Astrocyte of the hippocampus (primary cell): ENCODE results near the gene RPL26.
"Not testable (repeated sequence)": the region's sequence is repeated elsewhere in the genome, so short reads cannot be mapped to it uniquely, and the experiment has no call there.

Experiments used
- DNase-seq: peaks from one replicate; pipeline ENCODE4 v3.0.0; 2011; ENCODE audit warnings: low read depth, low spot score

Gene RPL26

GRCh38 chr17:8366231-8366630 is 16.8 kb downstream of the RPL26 start:
- DNase-seq: peak; percentile 69

DNA sequence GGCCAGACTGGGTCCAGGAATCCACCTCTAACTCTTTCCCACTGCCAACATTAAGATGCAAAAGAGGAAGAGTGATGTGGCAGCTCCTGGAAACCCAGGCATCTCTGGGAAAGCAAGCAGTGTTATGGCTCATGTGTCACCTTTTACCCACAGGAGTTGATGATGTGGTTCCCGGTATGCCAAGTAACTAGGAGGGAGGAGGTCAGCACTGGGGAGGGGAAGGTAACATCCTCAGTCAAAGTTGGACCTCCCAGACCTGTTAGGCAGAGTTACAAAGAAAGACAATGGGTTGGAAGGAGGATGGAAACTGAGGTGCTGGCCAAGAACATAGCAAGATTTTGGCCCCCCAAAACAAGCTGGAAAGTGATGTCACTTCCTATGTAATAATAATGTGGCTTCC is 17.9 kb downstream of the RPL26 start:
- peak; percentile 69 for DNase-seq

GRCh38 chr17:8362651-8363332 is 20.2 kb downstream of the RPL26 start:
- peak; percentile 59 for DNase-seq

GRCh38 chr17:8360751-8361150 is 22.2 kb downstream of the RPL26 start:
- DNase-seq: peak; percentile 34

DNA sequence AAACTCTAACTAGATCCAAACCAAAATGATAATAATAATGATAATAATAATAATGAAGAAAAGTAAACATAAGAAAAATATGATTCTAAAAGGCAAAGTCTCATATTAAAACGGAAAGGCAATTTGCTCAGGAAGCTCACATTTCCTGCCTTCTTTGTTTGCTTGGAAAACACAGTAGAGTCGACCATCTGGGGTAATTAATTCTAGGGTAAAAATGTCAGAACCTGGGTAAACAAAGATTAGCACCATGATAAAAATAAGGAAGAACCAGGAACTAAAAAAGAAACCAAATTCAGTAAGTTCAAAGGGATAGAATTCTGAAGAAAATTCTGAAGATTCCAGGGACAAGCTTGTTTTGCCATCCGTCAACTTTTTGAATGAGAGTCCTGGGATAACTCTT is 22.7 kb downstream of the RPL26 start:
- no peak for DNase-seq

DNA sequence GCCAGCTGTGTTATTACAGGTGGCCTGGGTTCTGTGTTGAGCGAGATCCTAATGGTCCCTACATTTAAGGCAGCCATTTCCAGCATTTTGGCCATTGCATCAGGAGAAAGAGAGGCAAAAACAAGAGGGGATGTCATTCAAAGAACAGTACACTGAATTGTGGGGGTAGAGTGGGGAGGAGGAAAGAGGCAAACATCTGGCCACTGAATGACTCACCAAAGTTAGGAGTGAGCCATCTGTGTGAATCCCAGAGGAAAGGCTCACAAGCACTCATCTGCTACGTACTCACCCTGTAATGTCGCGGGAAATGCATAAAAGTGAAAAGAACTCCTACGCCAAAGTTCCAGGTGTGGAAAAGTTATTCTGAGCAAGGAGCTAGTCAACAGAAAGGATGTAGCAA is 23.2 kb downstream of the RPL26 start:
- DNase-seq: peak; percentile 29

DNA sequence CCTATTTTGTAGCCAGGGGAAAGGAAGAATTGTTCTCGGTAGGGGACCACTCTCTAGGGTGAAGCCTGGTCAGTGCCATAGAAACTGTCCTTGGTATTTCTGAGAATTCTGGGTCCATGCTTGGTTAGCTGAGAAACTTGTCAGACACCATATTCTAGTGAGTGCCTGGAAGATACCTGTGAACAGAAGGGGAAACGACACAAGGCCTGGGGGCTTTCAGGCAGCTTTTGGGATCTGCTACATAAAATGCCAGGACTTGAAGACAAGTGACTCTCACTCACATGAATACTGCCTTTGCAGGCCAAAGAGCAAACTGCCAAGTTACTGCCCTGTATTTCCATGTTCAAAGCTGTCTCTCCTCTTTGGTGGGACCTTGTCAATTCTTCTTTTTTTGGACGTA is 25.1 kb downstream of the RPL26 start:
- DNase-seq: no peak

GRCh38 chr17:8354236-8354635 is 28.8 kb downstream of the RPL26 start:
- peak; percentile 46 for DNase-seq

- no peak for DNase-seq
Observed at GRCh38 chr17:8353736-8354135, 29.3 kb downstream of the RPL26 start.

GRCh38 chr17:8350339-8350738 is 32.7 kb downstream of the RPL26 start:
- DNase-seq: no peak

DNA sequence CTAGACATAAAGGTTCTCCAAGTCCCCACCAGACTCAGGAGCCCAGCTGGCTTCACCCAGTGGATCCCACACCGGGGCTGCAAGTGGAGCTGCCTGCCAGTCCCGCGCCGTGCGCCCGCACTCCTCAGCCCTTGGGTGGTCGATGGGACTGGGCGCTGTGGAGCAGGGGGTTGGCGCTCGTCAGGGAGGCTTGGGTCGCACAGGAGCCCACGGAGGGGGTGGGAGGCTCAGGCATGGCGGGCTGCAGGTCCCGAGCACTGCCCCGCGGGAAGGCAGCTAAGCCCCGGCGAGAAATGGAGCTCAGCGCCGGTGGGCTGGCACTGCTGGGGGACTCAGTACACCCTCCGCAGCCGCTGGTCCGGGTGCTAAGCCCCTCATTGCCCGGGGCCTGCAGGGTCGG is 36.0 kb downstream of the RPL26 start:
- DNase-seq: not testable (repeated sequence)

DNA sequence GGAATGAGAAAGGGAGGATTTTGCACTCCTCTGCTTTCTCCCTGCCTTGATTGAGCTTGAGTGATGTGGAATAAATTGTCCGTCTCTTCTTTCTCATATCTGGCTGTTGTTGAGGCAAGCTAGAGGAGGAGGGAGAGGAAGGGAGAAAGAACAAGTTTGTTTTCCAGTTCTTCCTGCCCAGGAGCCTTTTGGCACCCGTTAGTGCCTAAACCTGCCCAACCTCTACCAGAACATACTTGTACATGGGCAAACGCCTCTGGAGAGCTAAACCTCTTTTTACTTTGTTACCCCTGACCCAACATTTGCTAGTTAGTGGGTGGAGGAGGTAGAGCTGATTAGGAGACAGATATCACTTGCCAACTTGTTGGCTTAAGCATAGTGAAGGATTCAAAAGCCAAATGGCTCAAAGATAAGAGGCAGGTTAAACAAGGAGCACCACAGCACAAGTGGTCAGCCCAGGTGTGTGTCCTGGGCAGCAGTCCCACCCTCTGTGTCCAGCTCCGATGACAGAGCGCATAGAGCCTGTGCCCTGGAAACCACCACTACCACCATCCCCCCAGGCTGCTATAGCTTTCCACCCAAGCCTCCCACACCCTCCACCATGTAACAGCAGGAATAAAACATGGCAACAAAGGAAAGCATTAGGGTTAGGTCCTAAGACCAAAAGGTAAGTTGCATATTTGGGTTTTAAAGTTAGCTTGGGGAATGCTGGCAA is 36.9 kb downstream of the RPL26 start:
- DNase-seq: no peak

DNA sequence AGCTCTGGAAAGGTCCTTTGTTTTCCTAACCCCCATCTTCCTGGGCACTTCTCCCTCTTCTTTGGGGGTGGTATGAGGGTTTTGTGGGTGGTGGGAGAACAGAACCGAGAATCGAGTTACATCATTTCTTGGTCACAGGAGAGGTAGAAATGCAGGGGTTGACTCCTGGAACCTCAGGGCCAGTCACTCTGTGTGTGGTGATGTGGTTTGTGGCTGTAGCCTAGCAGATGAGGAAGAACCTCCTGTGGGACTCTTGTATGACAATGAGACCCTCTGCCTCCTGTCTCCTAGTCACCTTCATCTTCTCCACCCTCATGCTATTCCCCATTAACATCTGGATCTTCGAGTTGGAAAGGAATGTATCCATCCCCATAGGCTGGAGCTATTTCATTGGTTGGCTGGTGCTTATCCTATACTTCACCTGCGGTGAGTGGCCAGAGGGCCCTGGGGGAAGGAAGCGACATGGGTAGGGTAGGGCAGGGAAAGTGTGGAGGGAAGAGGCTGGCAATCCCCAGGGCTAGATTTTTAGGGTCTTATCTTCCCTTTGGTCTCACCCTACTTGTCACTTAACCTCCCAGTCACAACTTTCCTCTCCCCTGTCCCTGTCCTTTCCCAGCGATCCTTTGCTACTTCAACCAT is 37.8 kb downstream of the RPL26 start:
- no peak for DNase-seq

DNA sequence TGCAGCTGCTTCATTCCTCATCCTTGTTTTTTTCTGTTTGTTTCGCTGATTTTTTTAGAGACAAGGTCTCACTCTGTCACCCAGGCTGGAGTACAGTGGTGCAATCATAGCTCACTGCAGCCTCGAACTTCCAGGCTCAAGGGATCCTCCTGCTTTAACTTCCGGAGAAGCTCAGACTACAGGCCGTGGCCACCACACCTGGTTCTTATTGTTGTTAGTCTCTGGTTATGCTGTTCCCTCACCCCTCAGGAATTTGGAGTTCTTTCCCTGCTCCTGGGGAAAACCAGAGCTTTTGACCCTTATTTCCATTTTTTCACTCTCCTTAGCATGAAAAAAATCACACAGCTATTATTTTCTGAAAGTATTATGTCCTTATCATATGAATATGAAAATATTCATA is 41.5 kb downstream of the RPL26 start:
- DNase-seq: no peak

- DNase-seq: no peak
Observed at GRCh38 chr17:8339540-8339939, 43.5 kb downstream of the RPL26 start, which contains the start of gene ODF4. Gene ODF4 (plus strand): TSS chr17:8339840. CDS start chr17:8340052, 212 bp downstream.

GRCh38 chr17:8338753-8339140 is 44.2 kb downstream of the RPL26 start:
- DNase-seq: no peak

- no peak for DNase-seq
Observed at GRCh38 chr17:8337802-8338752, 44.9 kb downstream of the RPL26 start.

GRCh38 chr17:8333281-8333680 is 49.7 kb downstream of the RPL26 start:
- DNase-seq: no peak

- no peak for DNase-seq
Observed at GRCh38 chr17:8332688-8333087, 50.3 kb downstream of the RPL26 start.

DNA sequence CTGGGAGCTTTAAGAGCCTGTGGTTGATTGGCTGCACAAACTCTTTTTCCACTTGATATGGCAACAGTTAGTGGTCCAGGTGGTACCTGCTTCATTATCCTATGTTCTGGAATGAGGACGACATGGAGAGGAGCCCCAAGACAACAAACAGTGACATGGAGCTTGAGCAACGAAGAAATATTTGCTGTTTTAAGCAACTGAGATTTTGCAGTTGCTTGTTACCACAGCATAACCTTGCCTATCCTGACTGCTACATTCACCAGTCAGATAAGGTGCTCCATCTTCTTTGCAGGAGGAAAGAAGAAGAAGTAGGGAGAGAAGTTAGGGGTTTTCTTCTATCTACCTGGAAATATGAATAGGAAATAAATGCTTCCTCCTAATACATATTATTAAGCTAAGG is 50.9 kb downstream of the RPL26 start:
- DNase-seq: no peak
